K562 (cell line): ENCODE results near the gene AIFM1.

Experiments
- E2F5 ChIP-seq: sonication (generic); formaldehyde crosslinking; IDR thresholded peaks from 2 replicates; pipeline ENCODE4 v1.8.0; 2022; ENCODE audit warnings: mild to moderate bottlenecking, missing genetic modification reagents
- FUS ChIP-seq: fragments of 200-400 bp; formaldehyde crosslinking; optimal IDR thresholded peaks from 2 replicates; pipeline ENCODE3; 2017; ENCODE audit warnings: low read depth, low read length
- SMARCB1 ChIP-seq: IDR thresholded peaks from 2 replicates; pipeline ENCODE4 v1.6.1; 2011; ENCODE audit warnings: improper control_type of control experiment, low read depth; ENCODE audit not compliant: insufficient read length

GRCh38 chrX:130100180-130100579 lies 65.5 kb downstream of the AIFM1 start:
- TF ChIP-seq FUS = no peak
- no peak for TF ChIP-seq SMARCB1
- TF ChIP-seq E2F5 (CRISPR knock-in tag) = no peak
